Subcutaneous abdominal adipose tissue (tissue), 5 donors: ENCODE results near the gene FNDC1.

Source experiments
- H3K27ac ChIP-seq: one replicate; pipeline ENCODE4 v1.7.0; 2013; ENCODE audit warnings: low read depth, mild to moderate bottlenecking, inconsistent platforms, low read length, moderate library complexity
- H3K27me3 ChIP-seq, 5 donors: one replicate each; pipeline ENCODE4 v1.7.0; 2013; ENCODE audit warnings: low read length in 5 of 5, inconsistent platforms in 1 of 5; ENCODE audit not compliant: control insufficient read depth in 5 of 5, insufficient read depth in 4 of 5
- H3K36me3 ChIP-seq, 5 donors: one replicate each; pipeline ENCODE4 v1.7.0; 2013; ENCODE audit warnings: low read length in 5 of 5; ENCODE audit not compliant: control insufficient read depth in 5 of 5, insufficient read depth in 5 of 5
- H3K4me1 ChIP-seq, 5 donors: one replicate each; pipeline ENCODE4 v1.7.0; 2013; ENCODE audit warnings: low read length in 5 of 5, mild to moderate bottlenecking in 3 of 5, moderate library complexity in 1 of 5; ENCODE audit not compliant: control insufficient read depth in 5 of 5, insufficient read depth in 5 of 5
- H3K4me3 ChIP-seq, 5 donors: one replicate each; pipeline ENCODE4 v1.7.0; 2013; ENCODE audit warnings: low read length in 5 of 5, low read depth in 1 of 5
- H3K9ac ChIP-seq, 5 donors: one replicate each; pipeline ENCODE4 v1.7.0; 2013; ENCODE audit warnings: low read length in 5 of 5, mild to moderate bottlenecking in 4 of 5, moderate library complexity in 3 of 5
- H3K9me3 ChIP-seq, 5 donors: one replicate each; pipeline ENCODE4 v1.7.0; 2013; ENCODE audit warnings: low read length in 5 of 5; ENCODE audit not compliant: control insufficient read depth in 5 of 5
- donor health status: healthy.
- donor health status: healthy.
- donor health status: healthy.
- donor health status: healthy.
- donor health status: healthy.

The FNDC1 gene

GRCh38 chr6:159238920-159239558 lies 69.8 kb downstream of the FNDC1 start:
- Histone ChIP-seq H3K9ac (no peak overlapping the region), H3K27ac (no peak overlapping the region), H3K9me3 (no peaks in the 10 kb centered on the region), H3K36me3 (no peaks in the 10 kb centered on the region), H3K4me3 (no peak overlapping the region), H3K4me1 (no peaks in the 10 kb centered on the region), H3K27me3 (peaks cover 0 to 11% (median 4%) of the 10 kb centered on the region in 5 donors)

GRCh38 chr6:159249128-159249527 lies 79.9 kb downstream of the FNDC1 start:
- no peaks in the 10 kb centered on the region for H3K36me3 ChIP-seq
- H3K4me1 ChIP-seq: peaks cover 3 to 21% (median 19%) of the 10 kb centered on the region in 5 donors
- no peak overlapping the region for H3K9ac ChIP-seq
- peak overlapping the region; percentile 64 for H3K27ac ChIP-seq
- no peak overlapping the region for H3K4me3 ChIP-seq
- no peaks in the 10 kb centered on the region for H3K27me3 ChIP-seq
- no peaks in the 10 kb centered on the region for H3K9me3 ChIP-seq

GRCh38 chr6:159249752-159250151 lies 80.6 kb downstream of the FNDC1 start:
- Histone ChIP-seq H3K4me3 (no peak overlapping the region), H3K36me3 (no peaks in the 10 kb centered on the region), H3K9me3 (no peaks in the 10 kb centered on the region), H3K27me3 (no peaks in the 10 kb centered on the region), H3K4me1 (peaks cover 3 to 21% (median 19%) of the 10 kb centered on the region in 5 donors), H3K27ac (peak overlapping the region; percentile 64), H3K9ac (no peak overlapping the region)

GRCh38 chr6:159250633-159251032 lies 81.4 kb downstream of the FNDC1 start:
- Histone ChIP-seq H3K27me3 (no peaks in the 10 kb centered on the region), H3K4me3 (no peak overlapping the region), H3K4me1 (peaks cover 3 to 21% (median 19%) of the 10 kb centered on the region in 5 donors), H3K9ac (no peak overlapping the region), H3K36me3 (no peaks in the 10 kb centered on the region), H3K27ac (peak overlapping the region; percentile 64), H3K9me3 (no peaks in the 10 kb centered on the region)

GRCh38 chr6:159252955-159253508 lies 83.8 kb downstream of the FNDC1 start:
- no peak overlapping the region for H3K4me3 ChIP-seq
- peaks cover 3 to 21% (median 19%) of the 10 kb centered on the region in 5 donors for H3K4me1 ChIP-seq
- no peaks in the 10 kb centered on the region for H3K9me3 ChIP-seq
- no peaks in the 10 kb centered on the region for H3K27me3 ChIP-seq
- no peak overlapping the region for H3K27ac ChIP-seq
- no peak overlapping the region for H3K9ac ChIP-seq
- no peaks in the 10 kb centered on the region for H3K36me3 ChIP-seq

- Histone ChIP-seq H3K4me3 (no peak overlapping the region), H3K36me3 (no peaks in the 10 kb centered on the region), H3K9me3 (no peaks in the 10 kb centered on the region), H3K27ac (no peak overlapping the region), H3K4me1 (peaks cover 3 to 32% (median 28%) of the 10 kb centered on the region in 5 donors), H3K9ac (no peak overlapping the region), H3K27me3 (no peaks in the 10 kb centered on the region)
Observed at GRCh38 chr6:159254186-159254585, 85.0 kb downstream of the FNDC1 start.

- Histone ChIP-seq H3K36me3 (no peaks in the 10 kb centered on the region), H3K27me3 (no peaks in the 10 kb centered on the region), H3K4me1 (peaks cover 0 to 34% (median 30%) of the 10 kb centered on the region in 5 donors), H3K27ac (no peak overlapping the region), H3K9me3 (no peaks in the 10 kb centered on the region), H3K4me3 (no peak overlapping the region), H3K9ac (no peak overlapping the region)
Observed at GRCh38 chr6:159255434-159255951, 86.3 kb downstream of the FNDC1 start.

- Histone ChIP-seq H3K36me3 (no peaks in the 10 kb centered on the region), H3K4me1 (peaks cover 0 to 36% (median 32%) of the 10 kb centered on the region in 5 donors), H3K4me3 (no peak overlapping the region), H3K27me3 (no peaks in the 10 kb centered on the region), H3K9ac (no peak overlapping the region), H3K9me3 (no peaks in the 10 kb centered on the region), H3K27ac (no peak overlapping the region)
Observed at GRCh38 chr6:159256128-159256527, 86.9 kb downstream of the FNDC1 start.

GRCh38 chr6:159257846-159258245 lies 88.6 kb downstream of the FNDC1 start:
- peaks cover 0 to 44% (median 40%) of the 10 kb centered on the region in 5 donors for H3K4me1 ChIP-seq
- no peak overlapping the region for H3K4me3 ChIP-seq
- no peak overlapping the region for H3K27ac ChIP-seq
- no peak overlapping the region for H3K9ac ChIP-seq
- H3K9me3 ChIP-seq: no peaks in the 10 kb centered on the region
- no peaks in the 10 kb centered on the region for H3K36me3 ChIP-seq
- no peaks in the 10 kb centered on the region for H3K27me3 ChIP-seq

- H3K4me3 ChIP-seq: no peak overlapping the region
- no peaks in the 10 kb centered on the region for H3K36me3 ChIP-seq
- peaks cover 0 to 43% (median 34%) of the 10 kb centered on the region in 5 donors for H3K4me1 ChIP-seq
- no peaks in the 10 kb centered on the region for H3K27me3 ChIP-seq
- H3K27ac ChIP-seq: no peak overlapping the region
- no peaks in the 10 kb centered on the region for H3K9me3 ChIP-seq
- no peak overlapping the region for H3K9ac ChIP-seq
Observed at GRCh38 chr6:159259441-159260125, 90.4 kb downstream of the FNDC1 start.
